Stomach (tissue), 9 donors: Measurements from ENCODE around the gene LRRC37A3. TPM values are rescaled to one million over a fixed set of nuclear protein-coding genes. Genes with fewer than 3 reads are reported as not detected.
"Not testable (repeated sequence)": the region's sequence is repeated elsewhere in the genome, so short reads cannot be mapped to it uniquely, and the experiment has no call there.

ENCODE experiments used
- DNase-seq, 2 donors: peaks; one replicate each; pipeline versions ENCODE4 v3.0.0 to v3.0.0-alpha.2; 2013 to 2019
- H3K27ac ChIP-seq, 5 donors: fragments of 200-600 bp in 4 of 5; sonication (generic) in 4 of 5; one replicate each; pipeline ENCODE4 v1.5.1; 2013 to 2019; ENCODE audit warnings: mild to moderate bottlenecking in 1 of 5, moderate library complexity in 1 of 5
- H3K27me3 ChIP-seq, 3 donors: fragments of 200-600 bp; sonication (generic); one replicate each; pipeline ENCODE4 v1.5.1; 2017 to 2019; ENCODE audit warnings: mixed run types in 1 of 3
- H3K36me3 ChIP-seq, 4 donors: fragments of 200-600 bp; sonication (generic); 1 replicate in 3 of 4; 2 replicates in 1 of 4; pipeline ENCODE4 v1.5.1; 2016 to 2019
- H3K4me1 ChIP-seq, 4 donors: fragments of 200-600 bp; sonication (generic); one replicate each; pipeline ENCODE4 v1.5.1; 2016 to 2019
- H3K4me3 ChIP-seq, 4 donors: fragments of 200-600 bp; sonication (generic) in 3 of 4; one replicate each; pipeline ENCODE4 v1.5.1; 2016 to 2019; ENCODE audit warnings: mild to moderate bottlenecking in 1 of 4
- H3K9me3 ChIP-seq, 4 donors: fragments of 200-600 bp; sonication (generic); one replicate each; pipeline ENCODE4 v1.5.1; 2016 to 2019
- EP300 ChIP-seq: sonication (generic); formaldehyde crosslinking; IDR thresholded peaks from one replicate; pipeline ENCODE4 v1.6.1; 2017; ENCODE audit warnings: antibody characterized with exemption
- POLR2A ChIP-seq, 4 donors: fragments of 450-650 bp; IDR thresholded peaks; one replicate each; pipeline ENCODE4 v1.6.1; 2016; ENCODE audit warnings: antibody characterized with exemption in 4 of 4, control low read depth in 2 of 4, mild to moderate bottlenecking in 1 of 4, moderate library complexity in 1 of 4
- POLR2AphosphoS5 ChIP-seq, 3 donors: sonication (generic); formaldehyde crosslinking; IDR thresholded peaks; one replicate each; pipeline ENCODE4 v1.6.1; 2016; ENCODE audit warnings: antibody characterized with exemption in 3 of 3
- WGBS, 5 donors: extraction: QIAGEN DNeasy Blood & Tissue Kit in 3 of 5; methylation state at CpG; one replicate each; pipeline versions ENCODE4 v1.1.5 to v1.1.7; 2013 to 2018; 5-methylcytosine and 5-hydroxymethylcytosine counted together
- intact Hi-C: fragments of 100-400 bp; cut with DNase I; formaldehyde crosslinking; loops from one replicate; pipeline ENCODE4 v1.15.1; 2023; ENCODE audit warnings: low total_unique reads
- polyA plus RNA-seq, 3 donors: library from polyadenylated mRNA; stranded (reverse); fragments of 200-250 nt; gene quantifications; one replicate each; pipeline ENCODE4 v1.2.3, GENCODE V29; 2013
- total RNA-seq, 5 donors: library from RNA; depleted of rRNA; stranded (reverse); fragments of >200 nt; gene quantifications; one replicate each; pipeline versions ENCODE4 v1.1.0 to v1.2.3, GENCODE V29; 2014 to 2016
- TF ChIP-seq, protein P1 (sequence below), 7 experiments: fragments of 450-650 bp in 4 of 7; fragments of 200-600 bp in 3 of 7; sonication (generic) in 3 of 7; IDR thresholded peaks; one replicate each; pipeline ENCODE4 v1.5.1; 2016 to 2019; ENCODE audit warnings: antibody characterized with exemption in 7 of 7, control low read depth in 2 of 7, mild to moderate bottlenecking in 1 of 7
- donor health status: healthy with polysubstance abuse.
- donor health status: Bipolar disorder and iron deficiency.
- donor health status: healthy.

Gene LRRC37A3
- total and polyA plus RNA-seq, 8 donors: 1.6 to 19.6 (median 3.9) TPM

- H3K4me3 ChIP-seq, H3K27me3 ChIP-seq, H3K9me3 ChIP-seq, intact Hi-C loops, H3K36me3 ChIP-seq: not testable (repeated sequence)
- TF ChIP-seq, protein P1, sequence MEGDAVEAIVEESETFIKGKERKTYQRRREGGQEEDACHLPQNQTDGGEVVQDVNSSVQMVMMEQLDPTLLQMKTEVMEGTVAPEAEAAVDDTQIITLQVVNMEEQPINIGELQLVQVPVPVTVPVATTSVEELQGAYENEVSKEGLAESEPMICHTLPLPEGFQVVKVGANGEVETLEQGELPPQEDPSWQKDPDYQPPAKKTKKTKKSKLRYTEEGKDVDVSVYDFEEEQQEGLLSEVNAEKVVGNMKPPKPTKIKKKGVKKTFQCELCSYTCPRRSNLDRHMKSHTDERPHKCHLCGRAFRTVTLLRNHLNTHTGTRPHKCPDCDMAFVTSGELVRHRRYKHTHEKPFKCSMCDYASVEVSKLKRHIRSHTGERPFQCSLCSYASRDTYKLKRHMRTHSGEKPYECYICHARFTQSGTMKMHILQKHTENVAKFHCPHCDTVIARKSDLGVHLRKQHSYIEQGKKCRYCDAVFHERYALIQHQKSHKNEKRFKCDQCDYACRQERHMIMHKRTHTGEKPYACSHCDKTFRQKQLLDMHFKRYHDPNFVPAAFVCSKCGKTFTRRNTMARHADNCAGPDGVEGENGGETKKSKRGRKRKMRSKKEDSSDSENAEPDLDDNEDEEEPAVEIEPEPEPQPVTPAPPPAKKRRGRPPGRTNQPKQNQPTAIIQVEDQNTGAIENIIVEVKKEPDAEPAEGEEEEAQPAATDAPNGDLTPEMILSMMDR (IDR thresholded peaks at IDR 0.05): peak in 5 of 7 experiments; percentile 54 to 76 (median 63)
- peak in 1 of 3 donors; percentile 45 for TF ChIP-seq POLR2AphosphoS5 (IDR thresholded peaks at IDR 0.05)
- H3K27ac ChIP-seq: peak overlapping the region in 2 of 5 donors; percentile 38 to 66
- WGBS, 5 donors: 2 to 5% (median 3%) methylated on average over 13 of the region's 13 CpGs
- DNase-seq: peak; percentile 56 to 70
- peaks cover 8 to 59% (median 24%) of the 10 kb centered on the region in 4 donors for H3K4me1 ChIP-seq
These were observed 42.5 kb upstream of the LRRC37A3 start for GRCh38 chr17:64961563-64962378.

DNA sequence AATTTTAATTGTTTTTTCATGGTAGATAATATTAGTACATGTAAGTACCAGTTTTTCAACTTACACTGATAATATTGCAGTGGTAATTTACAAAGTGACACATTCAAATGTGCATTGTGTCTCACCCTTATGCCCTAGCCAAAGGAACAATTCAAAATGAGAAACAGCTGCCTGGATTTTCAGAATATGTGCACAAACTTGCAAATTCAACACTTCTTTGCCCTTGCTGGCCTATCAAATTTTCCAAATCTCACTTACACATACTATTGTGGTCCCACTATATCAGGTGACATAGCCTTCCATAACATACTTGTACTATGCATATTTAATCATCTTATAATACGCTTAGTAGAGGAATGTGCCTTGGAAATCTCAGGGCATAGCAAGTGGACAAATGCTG lies 32.6 kb upstream of the LRRC37A3 start:
- no peak overlapping the region for H3K27ac ChIP-seq
- intact Hi-C loops: no loop called here
- no peaks in the 10 kb centered on the region for H3K4me1 ChIP-seq
- DNase-seq: no peak
- no peak overlapping the region for H3K4me3 ChIP-seq
- no peaks in the 10 kb centered on the region for H3K36me3 ChIP-seq
- no peak for TF ChIP-seq POLR2AphosphoS5 (IDR thresholded peaks at IDR 0.05)
- no peak for TF ChIP-seq POLR2A (IDR thresholded peaks at IDR 0.05)
- TF ChIP-seq EP300: no peak
- TF ChIP-seq, protein P1 (IDR thresholded peaks at IDR 0.05): no peak
- WGBS, 5 donors: 93 to 96% (median 96%) methylated on average over 1 of the region's 1 CpG
- no peaks in the 10 kb centered on the region for H3K27me3 ChIP-seq
- no peaks in the 10 kb centered on the region for H3K9me3 ChIP-seq

DNA sequence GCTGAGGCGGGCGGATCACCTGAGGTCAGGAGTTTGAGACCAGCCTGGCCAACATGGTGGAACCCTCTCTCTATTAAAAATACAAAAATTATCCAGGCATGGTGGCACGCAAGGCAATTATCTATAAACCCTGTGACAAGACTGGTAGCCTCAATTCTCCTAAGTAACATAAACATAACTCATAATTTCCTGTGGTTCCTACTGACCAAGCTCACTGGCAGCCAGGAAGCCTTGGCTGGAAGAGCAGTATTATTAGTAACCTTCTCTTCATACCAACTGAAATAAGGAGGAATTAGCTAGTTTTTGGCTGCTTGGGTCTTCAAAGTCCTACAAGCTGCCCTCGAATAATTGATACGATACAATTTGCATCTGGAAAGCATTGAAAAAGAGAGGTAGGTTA lies 31.6 kb upstream of the LRRC37A3 start:
- no peaks in the 10 kb centered on the region for H3K27me3 ChIP-seq
- WGBS, 5 donors: 94 to 99% (median 95%) methylated on average over 5 of the region's 5 CpGs
- no peaks in the 10 kb centered on the region for H3K36me3 ChIP-seq
- DNase-seq: no peak
- no peaks in the 10 kb centered on the region for H3K4me1 ChIP-seq
- TF ChIP-seq POLR2AphosphoS5 (IDR thresholded peaks at IDR 0.05): no peak
- TF ChIP-seq, protein P1 (IDR thresholded peaks at IDR 0.05): no peak
- no peak for TF ChIP-seq EP300
- TF ChIP-seq POLR2A (IDR thresholded peaks at IDR 0.05): no peak
- H3K9me3 ChIP-seq: no peaks in the 10 kb centered on the region
- H3K27ac ChIP-seq: no peak overlapping the region
- intact Hi-C loops: no loop called here
- H3K4me3 ChIP-seq: no peak overlapping the region

DNA sequence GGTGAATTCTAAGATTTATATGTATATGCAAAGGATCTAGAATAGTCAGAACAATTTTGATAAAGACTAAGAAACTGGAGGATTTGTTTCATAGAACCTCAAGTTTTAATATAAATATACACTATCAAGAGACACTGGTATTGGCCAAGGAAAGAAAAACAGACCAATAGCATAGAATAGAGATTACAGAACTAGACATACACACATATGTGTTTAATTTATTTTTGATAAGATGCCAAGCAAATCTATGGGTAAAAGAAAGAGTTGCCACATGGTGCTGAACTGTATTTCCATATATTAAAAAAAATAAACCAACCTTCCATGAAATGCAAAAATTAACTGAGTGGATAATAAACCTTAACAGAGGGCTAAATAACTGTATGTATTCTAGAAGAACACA lies 27.9 kb upstream of the LRRC37A3 start:
- intact Hi-C loops: no loop called here
- no peaks in the 10 kb centered on the region for H3K4me1 ChIP-seq
- no peak overlapping the region for H3K27ac ChIP-seq
- no peak overlapping the region for H3K4me3 ChIP-seq
- no peak for DNase-seq
- H3K36me3 ChIP-seq: no peaks in the 10 kb centered on the region
- no peaks in the 10 kb centered on the region for H3K27me3 ChIP-seq
- no peaks in the 10 kb centered on the region for H3K9me3 ChIP-seq
- TF ChIP-seq EP300: no peak
- no peak for TF ChIP-seq POLR2A (IDR thresholded peaks at IDR 0.05)
- TF ChIP-seq POLR2AphosphoS5 (IDR thresholded peaks at IDR 0.05): no peak
- TF ChIP-seq, protein P1 (IDR thresholded peaks at IDR 0.05): no peak
